Liver (tissue), 9 donors: ENCODE results near the gene CACNG8. TPM values are rescaled to one million over a fixed set of nuclear protein-coding genes. Genes with fewer than 3 reads are reported as not detected.

Experiments used
- DNase-seq: peaks from one replicate; pipeline ENCODE4 v3.0.0-alpha.2; 2017; ENCODE audit warnings: low spot score
- H3K27ac ChIP-seq, 2 donors: one replicate each; pipeline ENCODE4 v1.7.0; 2013; ENCODE audit warnings: inconsistent platforms in 2 of 2, low read length in 2 of 2, control low read depth in 1 of 2, low read depth in 1 of 2, mild to moderate bottlenecking in 1 of 2
- H3K27me3 ChIP-seq, 4 donors: one replicate each; pipeline versions ENCODE4 v1.6.1 to v1.7.0; 2013; ENCODE audit warnings: low read length in 3 of 4, inconsistent platforms in 1 of 4, mild to moderate bottlenecking in 1 of 4, moderate library complexity in 1 of 4; ENCODE audit not compliant: control insufficient read depth in 4 of 4, insufficient read depth in 4 of 4
- H3K36me3 ChIP-seq, 4 donors: one replicate each; pipeline versions ENCODE4 v1.6.1 to v1.7.0; 2013; ENCODE audit warnings: low read length in 3 of 4, mild to moderate bottlenecking in 3 of 4, low read depth in 1 of 4, moderate library complexity in 1 of 4; ENCODE audit not compliant: control insufficient read depth in 4 of 4, insufficient read depth in 3 of 4
- H3K4me1 ChIP-seq, 4 donors: one replicate each; pipeline versions ENCODE4 v1.6.1 to v1.7.0; 2013; ENCODE audit warnings: low read length in 3 of 4, mild to moderate bottlenecking in 3 of 4, moderate library complexity in 1 of 4; ENCODE audit not compliant: control insufficient read depth in 4 of 4, insufficient read depth in 4 of 4
- H3K4me3 ChIP-seq, 3 donors: one replicate each; pipeline versions ENCODE4 v1.6.1 to v1.7.0; 2013; ENCODE audit warnings: low read length in 3 of 3, control low read depth in 1 of 3, low read depth in 1 of 3, mild to moderate bottlenecking in 1 of 3
- H3K9ac ChIP-seq, 2 donors: one replicate each; pipeline ENCODE4 v1.7.0; 2013; ENCODE audit warnings: low read length in 2 of 2, mild to moderate bottlenecking in 2 of 2, moderate library complexity in 2 of 2, control low read depth in 1 of 2, low read depth in 1 of 2
- H3K9me3 ChIP-seq, 4 donors: one replicate each; pipeline versions ENCODE4 v1.6.1 to v1.7.0; 2013; ENCODE audit warnings: low read length in 3 of 4; ENCODE audit not compliant: control insufficient read depth in 4 of 4
- ATF3 ChIP-seq: IDR thresholded peaks from 2 replicates; pipeline ENCODE4 v1.6.1; 2016; ENCODE audit warnings: antibody characterized with exemption
- CTCF ChIP-seq: fragments of 150-350 bp; IDR thresholded peaks from 2 replicates; pipeline ENCODE4 v1.5.1; 2017; ENCODE audit warnings: improper control_type of control experiment, low read depth, low read length; ENCODE audit not compliant: missing input control
- EGR1 ChIP-seq, 2 donors: IDR thresholded peaks; 2 replicates each; pipeline ENCODE4 v1.6.1; 2016 to 2018; ENCODE audit warnings: antibody characterized with exemption in 2 of 2, low read depth in 2 of 2
- FOXA1 ChIP-seq: IDR thresholded peaks from 2 replicates; pipeline ENCODE4 v1.6.1; 2016; ENCODE audit warnings: antibody characterized with exemption
- FOXA2 ChIP-seq: IDR thresholded peaks from 2 replicates; pipeline ENCODE4 v1.6.1; 2016; ENCODE audit warnings: antibody characterized with exemption
- GABPA ChIP-seq, 2 donors: IDR thresholded peaks in 1 of 2; conservative IDR thresholded peaks in 1 of 2; 2 replicates each; pipeline ENCODE4 v1.6.1; 2016; ENCODE audit warnings: antibody characterized with exemption in 2 of 2, mild to moderate bottlenecking in 1 of 2, moderate library complexity in 1 of 2
- HNF4A ChIP-seq, 2 donors: conservative IDR thresholded peaks; 2 replicates each; pipeline ENCODE4 v1.6.1; 2016; ENCODE audit warnings: antibody characterized with exemption in 2 of 2, mild to moderate bottlenecking in 2 of 2
- HNF4G ChIP-seq: IDR thresholded peaks from 2 replicates; pipeline ENCODE4 v1.6.1; 2016; ENCODE audit warnings: antibody characterized with exemption
- JUND ChIP-seq, 2 donors: IDR thresholded peaks; 2 replicates each; pipeline ENCODE4 v1.6.1; 2016; ENCODE audit warnings: antibody characterized with exemption in 2 of 2
- MAX ChIP-seq: IDR thresholded peaks from 2 replicates; pipeline ENCODE4 v1.6.1; 2016; ENCODE audit warnings: antibody characterized with exemption
- NR2F2 ChIP-seq: IDR thresholded peaks from 2 replicates; pipeline ENCODE4 v1.6.1; 2016; ENCODE audit warnings: antibody characterized with exemption
- RAD21 ChIP-seq, 2 donors: IDR thresholded peaks; 2 replicates each; pipeline ENCODE4 v1.6.1; 2016; ENCODE audit warnings: antibody characterized with exemption in 2 of 2, mild to moderate bottlenecking in 2 of 2
- REST ChIP-seq: IDR thresholded peaks from 2 replicates; pipeline ENCODE4 v1.6.1; 2016; ENCODE audit warnings: antibody characterized with exemption, mild to moderate bottlenecking
- RXRA ChIP-seq, 2 donors: IDR thresholded peaks; 2 replicates each; pipeline ENCODE4 v1.6.1; 2017 to 2018; ENCODE audit warnings: antibody characterized with exemption in 2 of 2, mild to moderate bottlenecking in 1 of 2
- SP1 ChIP-seq: IDR thresholded peaks from 2 replicates; pipeline ENCODE4 v1.6.1; 2018; ENCODE audit warnings: antibody characterized with exemption, mild to moderate bottlenecking
- TAF1 ChIP-seq: conservative IDR thresholded peaks from 2 replicates; pipeline ENCODE4 v1.6.1; 2016; ENCODE audit warnings: antibody characterized with exemption, mild to moderate bottlenecking
- YY1 ChIP-seq: IDR thresholded peaks from 2 replicates; pipeline ENCODE4 v1.6.1; 2016; ENCODE audit warnings: antibody characterized with exemption, mild to moderate bottlenecking
- ZBTB33 ChIP-seq: IDR thresholded peaks from 2 replicates; pipeline ENCODE4 v1.6.1; 2016; ENCODE audit warnings: antibody characterized with exemption
- WGBS: extraction: QIAGEN DNeasy Blood & Tissue Kit; methylation state at CpG from one replicate; pipeline ENCODE4 v1.1.7; 2013; 5-methylcytosine and 5-hydroxymethylcytosine counted together
- polyA plus RNA-seq, 2 donors: library from polyadenylated mRNA; stranded (reverse) in 1 of 2; unstranded in 1 of 2; fragments of 200-250 nt in 1 of 2; fragments of >200 nt in 1 of 2; fragmentation: Nextera tagmentation in 1 of 2; extraction: Ambion mirVana in 1 of 2; gene quantifications; one replicate each; pipeline versions ENCODE4 v1.2.1 to v1.2.3, GENCODE V29; 2013 to 2015
- total RNA-seq, 2 donors: library from RNA; depleted of rRNA; stranded (reverse); fragments of >200 nt; gene quantifications; one replicate each; pipeline ENCODE4 v1.2.3, GENCODE V29; 2014
- donor health status: healthy.
- donor health status: healthy.
- donor health status: healthy.
- donor health status: healthy.
- donor health status: healthy.

Gene CACNG8
- total and polyA plus RNA-seq, 4 donors = under 0.01 TPM; not detected in 3

GRCh38 chr19:54021363-54021762 is 58.6 kb downstream of the CACNG8 start:
- H3K4me3 ChIP-seq = no peak overlapping the region
- 86% methylated on average over 8 of the region's 8 CpGs for WGBS
- no peaks in the 10 kb centered on the region for H3K27me3 ChIP-seq
- H3K9ac ChIP-seq = no peak overlapping the region
- H3K9me3 ChIP-seq = no peaks in the 10 kb centered on the region
- no peak for DNase-seq
- no peaks in the 10 kb centered on the region for H3K4me1 ChIP-seq
- TF ChIP-seq NR2F2 (no peak), GABPA (IDR thresholded peaks at IDR 0.05 in 1 of 2, conservative IDR thresholded peaks at IDR 0.05 in 1 of 2) (no peak), FOXA1 (no peak), TAF1 (no peak), REST (no peak), MAX (no peak), SP1 (no peak), HNF4A (conservative IDR thresholded peaks at IDR 0.05) (no peak), HNF4G (no peak), JUND (IDR thresholded peaks at IDR 0.05) (no peak)
- no peaks in the 10 kb centered on the region for H3K36me3 ChIP-seq
- H3K27ac ChIP-seq = no peak overlapping the region

- Histone ChIP-seq H3K4me1 (no peaks in the 10 kb centered on the region), H3K27ac (no peak overlapping the region), H3K36me3 (no peaks in the 10 kb centered on the region), H3K9me3 (no peaks in the 10 kb centered on the region), H3K9ac (no peak overlapping the region), H3K27me3 (no peaks in the 10 kb centered on the region), H3K4me3 (no peak overlapping the region)
- no peak for DNase-seq
- WGBS = 77% methylated on average over 13 of the region's 13 CpGs
- TF ChIP-seq FOXA1 = no peak
- no peak for TF ChIP-seq EGR1 (IDR thresholded peaks at IDR 0.05; ENCODE audit: low read depth in 2 of 2)
- no peak for TF ChIP-seq NR2F2
- TF ChIP-seq SP1 = no peak
- no peak for TF ChIP-seq HNF4G
- TF ChIP-seq RAD21 (IDR thresholded peaks at IDR 0.05) = no peak
- no peak for TF ChIP-seq CTCF
- no peak for TF ChIP-seq HNF4A (conservative IDR thresholded peaks at IDR 0.05)
- TF ChIP-seq RXRA (IDR thresholded peaks at IDR 0.05) = no peak
- no peak for TF ChIP-seq JUND (IDR thresholded peaks at IDR 0.05)
- TF ChIP-seq TAF1 = no peak
- no peak for TF ChIP-seq GABPA (IDR thresholded peaks at IDR 0.05 in 1 of 2, conservative IDR thresholded peaks at IDR 0.05 in 1 of 2)
- no peak for TF ChIP-seq REST
- TF ChIP-seq FOXA2 = no peak
- no peak for TF ChIP-seq MAX
- TF ChIP-seq ATF3 = no peak
- no peak for TF ChIP-seq YY1
- no peak for TF ChIP-seq ZBTB33
Measured at GRCh38 chr19:54021932-54022331, 59.2 kb downstream of the CACNG8 start.
